Cardiac septum (tissue), 1 donor: ENCODE measurements around the gene NTS. TPM values are rescaled to one million over a fixed set of nuclear protein-coding genes. Genes with fewer than 3 reads are reported as not detected.

Source experiments
- DNase-seq: peaks from one replicate; pipeline ENCODE4 v3.0.0-alpha.2; 2020; ENCODE audit warnings: low spot score
- intact Hi-C: fragments of 100-400 bp; cut with DNase I; formaldehyde crosslinking; loops from one replicate; pipeline ENCODE4 v1.14.0; 2022
- total RNA-seq: library from RNA; stranded (reverse); fragmentation: NEBNext Ultra II Directional; extraction: Animal tissue kit (Norgen Biotek cat#: 25700); gene quantifications from one replicate; pipeline ENCODE4 v1.2.1, GENCODE V29; 2021
- donor health status: DM: no; HTN: no; CAD: no.

NTS gene
- total RNA-seq, 1 donor from 2014 or later = not detected

DNA sequence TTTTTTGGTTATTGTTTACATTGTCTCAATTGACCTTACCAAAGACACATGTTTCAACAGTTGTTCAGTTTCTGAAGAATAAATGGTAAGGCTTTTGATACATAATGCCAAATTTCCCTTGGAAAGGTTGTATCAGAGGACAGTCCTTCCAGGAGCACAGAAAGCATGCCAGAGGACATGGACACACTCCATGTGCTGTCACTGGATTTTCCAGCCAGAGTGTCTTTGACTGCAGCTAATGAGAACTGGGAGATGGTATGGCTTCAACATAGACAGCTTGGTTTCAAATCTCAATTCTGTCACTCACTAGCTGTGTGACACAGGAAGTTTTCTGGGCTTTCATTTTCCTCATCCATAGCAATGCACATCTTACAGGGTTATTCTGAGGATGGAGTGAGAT lies 20.6 kb downstream of the NTS start:
- no peak for DNase-seq
- intact Hi-C loops = no loop called here

DNA sequence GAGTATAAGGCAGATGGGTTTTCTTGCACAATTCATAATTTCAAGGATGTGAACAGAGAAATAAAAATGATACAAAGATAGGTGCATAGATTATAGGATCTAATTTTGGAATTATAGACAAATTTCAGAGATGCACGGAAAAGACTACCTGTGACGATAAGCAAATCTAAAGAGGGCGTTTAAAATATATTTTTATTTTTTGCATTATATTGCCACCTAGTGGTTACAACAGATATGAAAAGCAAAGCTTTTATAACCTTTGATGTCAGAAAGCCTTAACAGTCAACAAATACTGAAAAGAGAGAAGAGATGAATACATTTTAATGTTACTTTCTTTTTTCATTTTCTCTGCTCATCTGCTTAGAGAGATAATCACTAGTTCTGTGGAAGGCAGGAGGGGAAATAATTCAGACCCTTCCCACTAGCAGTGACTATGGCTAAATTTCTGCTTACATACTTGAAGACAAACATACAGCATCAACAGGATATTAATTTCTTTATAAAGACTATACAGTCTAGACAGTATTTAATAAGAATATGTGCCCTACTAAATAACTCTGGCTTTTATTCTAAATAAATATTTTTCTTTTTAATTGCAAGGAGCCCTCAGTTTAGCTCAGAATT lies 46.3 kb downstream of the NTS start:
- intact Hi-C loops = loop anchor here (5.0 kb wide), 1 partner anchor 453 kb away; no protein-coding TSS in a partner anchor
- DNase-seq = no peak

DNA sequence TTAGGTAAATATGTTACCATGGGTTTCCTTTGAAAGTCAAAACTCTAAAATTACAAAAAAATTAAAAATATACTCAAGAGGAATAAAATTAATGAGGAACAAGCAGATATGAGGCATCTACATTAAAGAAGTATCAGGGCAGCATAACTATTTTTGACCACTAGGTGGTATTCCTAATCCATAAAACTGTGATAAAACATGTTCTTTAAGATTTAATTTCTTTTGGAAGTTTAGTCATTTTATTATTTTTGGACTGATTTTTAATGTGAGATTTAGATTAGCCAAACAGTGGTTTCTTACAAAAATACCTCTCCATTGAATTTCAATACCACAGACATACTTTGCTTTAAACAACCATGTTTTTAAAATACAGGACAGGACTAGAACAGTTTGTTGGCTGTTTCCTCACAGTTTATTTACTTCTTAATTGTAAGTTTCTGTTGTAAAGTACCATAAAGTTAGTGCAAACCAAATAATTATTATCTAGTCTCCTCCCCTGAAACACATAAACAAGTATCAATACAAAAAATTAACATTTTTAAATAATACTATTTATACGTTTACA lies 49.8 kb downstream of the NTS start:
- intact Hi-C loops = loop anchor here (5.0 kb wide), 1 partner anchor 457 kb away; no protein-coding TSS in a partner anchor
- DNase-seq = no peak

DNA sequence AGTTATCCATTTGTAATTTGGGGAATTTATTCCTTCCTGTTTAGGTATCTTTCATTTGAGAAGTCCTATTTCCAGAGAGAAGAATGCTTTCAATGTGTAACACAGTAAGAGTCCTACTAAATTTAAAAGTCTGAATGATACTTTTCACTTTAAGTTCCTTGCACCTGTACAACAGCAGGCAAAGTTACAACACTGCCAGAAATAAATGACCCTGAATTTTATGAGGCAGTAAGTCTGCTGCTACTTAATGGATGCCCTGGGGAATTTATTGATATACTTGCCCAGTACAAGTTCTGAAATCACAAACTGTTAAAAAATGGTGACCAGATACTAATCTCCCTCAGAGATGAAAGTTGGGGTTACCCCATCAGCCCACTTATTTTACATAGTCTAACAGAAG lies 53.1 kb downstream of the NTS start:
- no peak for DNase-seq
- intact Hi-C loops = no loop called here

Other genes with a start within 250 kb of the NTS start
- gene RASSF9, start 37.9 kb upstream of the NTS start, total RNA-seq = 9.1 TPM